Ammon's horn (tissue), 1 donor: Measurements from ENCODE around the gene RMI2.

Source experiments
- DNase-seq: peaks from one replicate; pipeline ENCODE4 v3.0.0-alpha.2; 2016; ENCODE audit warnings: low spot score

Gene RMI2

DNA sequence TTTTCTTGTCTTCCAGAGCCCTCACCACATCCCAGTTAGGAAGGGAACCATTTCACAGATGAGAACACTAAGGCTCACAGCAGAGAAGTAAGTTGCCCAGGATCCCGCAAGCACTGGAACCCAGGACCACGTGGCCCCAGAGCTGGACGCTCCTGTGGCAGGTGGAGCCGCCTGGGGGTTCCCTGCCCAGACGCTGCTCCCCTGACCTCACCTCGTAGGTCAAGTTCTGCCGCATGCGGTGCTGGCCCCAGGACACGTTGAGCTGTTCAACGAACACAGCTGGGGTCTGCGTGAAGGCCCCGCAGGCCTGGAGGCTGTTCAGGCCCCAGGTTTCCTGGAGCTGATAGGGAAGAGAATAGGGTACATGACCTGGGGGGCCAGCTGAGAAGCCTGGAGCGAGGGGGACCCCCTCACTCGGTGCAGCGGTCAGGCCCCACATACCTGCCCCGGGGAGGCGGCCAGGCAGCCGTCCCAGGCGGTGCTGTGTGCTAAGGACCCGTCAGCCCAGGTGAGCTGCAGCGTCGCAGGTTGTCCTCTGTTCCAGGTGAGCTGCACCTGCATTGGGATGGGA, 54.1 kb downstream of the RMI2 start:
- DNase-seq = no peak

DNA sequence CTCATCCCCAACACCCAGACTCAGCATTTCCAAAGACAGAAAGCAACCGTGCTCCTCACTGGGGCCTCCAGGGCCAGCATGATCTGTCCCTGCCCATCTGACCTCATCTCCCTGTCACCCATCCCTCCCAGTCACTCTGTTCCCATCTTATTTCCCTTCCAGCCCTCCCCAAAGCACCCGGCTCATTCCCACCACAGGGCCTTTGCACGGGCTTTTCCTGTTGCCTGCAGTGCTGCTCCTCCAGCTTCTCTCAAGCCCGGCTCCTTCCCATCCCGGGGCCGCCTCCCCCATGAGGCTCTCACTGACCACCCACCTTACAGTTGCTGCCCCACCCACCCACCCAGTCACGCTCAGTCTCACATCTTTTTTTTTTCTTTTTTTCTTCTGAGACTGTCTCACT, 54.8 kb downstream of the RMI2 start:
- no peak for DNase-seq
